ENCODE results near the gene SYT6.

The SYT6 gene

GRCh38 chr1:114117654-114118053, 36.0 kb downstream of the SYT6 start:
- no peak for DNase-seq

- no peak for DNase-seq
These were observed 37.6 kb downstream of the SYT6 start for GRCh38 chr1:114116086-114116485.

GRCh38 chr1:114114185-114115094, 39.2 kb downstream of the SYT6 start:
- no peak for DNase-seq

- DNase-seq: no peak
These were observed 40.1 kb downstream of the SYT6 start for GRCh38 chr1:114113411-114114184.

- no peak for DNase-seq
These were observed 40.9 kb downstream of the SYT6 start for GRCh38 chr1:114112775-114113174.

- DNase-seq: no peak
These were observed 41.7 kb downstream of the SYT6 start for GRCh38 chr1:114111731-114112641.

- DNase-seq: no peak
These were observed 43.7 kb downstream of the SYT6 start for GRCh38 chr1:114109981-114110380.

- DNase-seq: no peak
These were observed 44.9 kb downstream of the SYT6 start for GRCh38 chr1:114108751-114109255.

- DNase-seq: no peak
These were observed 45.9 kb downstream of the SYT6 start for GRCh38 chr1:114107474-114108435.

GRCh38 chr1:114105421-114105979, 48.2 kb downstream of the SYT6 start:
- no peak for DNase-seq

- DNase-seq: no peak
These were observed 48.7 kb downstream of the SYT6 start for GRCh38 chr1:114104949-114105348.

GRCh38 chr1:114103992-114104391, 49.7 kb downstream of the SYT6 start:
- no peak for DNase-seq

- DNase-seq: no peak
These were observed 51.5 kb downstream of the SYT6 start for GRCh38 chr1:114102136-114102535.

GRCh38 chr1:114100148-114100547, 53.5 kb downstream of the SYT6 start:
- DNase-seq: no peak

GRCh38 chr1:114099268-114099667, 54.4 kb downstream of the SYT6 start:
- DNase-seq: no peak

GRCh38 chr1:114097109-114097508, 56.6 kb downstream of the SYT6 start:
- DNase-seq: no peak

GRCh38 chr1:114094675-114095074, 59.0 kb downstream of the SYT6 start:
- no peak for DNase-seq

GRCh38 chr1:114094363-114094634, 59.4 kb downstream of the SYT6 start:
- DNase-seq: no peak

GRCh38 chr1:114093624-114094362, 59.9 kb downstream of the SYT6 start:
- no peak for DNase-seq
